GM19328 (cell line): ENCODE measurements around the gene SLC39A3.
"Not testable (repeated sequence)": the region's sequence is repeated elsewhere in the genome, so short reads cannot be mapped to it uniquely, and the experiment has no call there.

Experiments
- ATAC-seq: cut with Tn5 transposase; IDR thresholded peaks from one replicate; pipeline ENCODE4 v1.9.1; 2021; ENCODE audit warnings: mild to moderate bottlenecking, moderate library complexity; ENCODE audit not compliant: unreplicated experiment

Gene SLC39A3

DNA sequence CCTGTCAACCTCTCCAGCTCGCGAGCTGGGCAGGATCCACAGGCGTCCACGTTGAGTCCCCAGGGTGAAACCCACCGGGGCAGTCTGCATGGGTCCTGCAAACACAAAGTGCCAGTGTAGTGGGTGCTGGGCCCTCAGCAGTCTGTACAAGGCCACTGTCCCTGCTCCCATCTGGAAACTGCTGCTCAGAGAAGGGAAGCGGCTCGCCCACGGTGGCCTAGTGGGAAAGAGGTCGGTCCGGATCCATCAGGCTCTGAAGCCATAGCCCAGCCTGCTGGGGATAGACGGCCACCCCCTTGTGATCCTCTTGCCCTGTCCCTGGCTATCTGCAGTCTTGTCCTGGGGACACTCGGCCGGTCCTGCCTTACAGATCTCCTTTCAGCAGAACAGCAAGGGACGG lies 16.1 kb downstream of the SLC39A3 start:
- ATAC-seq = no peak

DNA sequence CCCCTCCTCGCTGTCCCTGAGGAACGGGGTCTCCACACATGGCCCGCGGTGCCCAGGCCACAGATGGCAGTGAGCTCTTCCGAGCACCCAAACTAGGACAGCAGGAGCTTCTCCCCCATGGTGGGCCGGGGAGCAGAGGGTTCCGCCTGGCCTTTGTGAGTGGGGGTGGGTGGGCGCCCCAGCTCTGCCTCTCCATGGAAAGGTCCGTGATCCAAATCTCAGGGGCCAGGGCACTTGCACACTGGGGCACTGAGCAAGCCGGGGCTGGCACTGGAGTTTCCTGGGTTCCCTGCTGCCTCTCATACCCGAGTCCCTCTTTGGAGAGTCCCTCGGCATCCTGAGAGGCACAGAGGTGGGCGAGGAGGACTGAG lies 16.5 kb downstream of the SLC39A3 start:
- no peak for ATAC-seq

DNA sequence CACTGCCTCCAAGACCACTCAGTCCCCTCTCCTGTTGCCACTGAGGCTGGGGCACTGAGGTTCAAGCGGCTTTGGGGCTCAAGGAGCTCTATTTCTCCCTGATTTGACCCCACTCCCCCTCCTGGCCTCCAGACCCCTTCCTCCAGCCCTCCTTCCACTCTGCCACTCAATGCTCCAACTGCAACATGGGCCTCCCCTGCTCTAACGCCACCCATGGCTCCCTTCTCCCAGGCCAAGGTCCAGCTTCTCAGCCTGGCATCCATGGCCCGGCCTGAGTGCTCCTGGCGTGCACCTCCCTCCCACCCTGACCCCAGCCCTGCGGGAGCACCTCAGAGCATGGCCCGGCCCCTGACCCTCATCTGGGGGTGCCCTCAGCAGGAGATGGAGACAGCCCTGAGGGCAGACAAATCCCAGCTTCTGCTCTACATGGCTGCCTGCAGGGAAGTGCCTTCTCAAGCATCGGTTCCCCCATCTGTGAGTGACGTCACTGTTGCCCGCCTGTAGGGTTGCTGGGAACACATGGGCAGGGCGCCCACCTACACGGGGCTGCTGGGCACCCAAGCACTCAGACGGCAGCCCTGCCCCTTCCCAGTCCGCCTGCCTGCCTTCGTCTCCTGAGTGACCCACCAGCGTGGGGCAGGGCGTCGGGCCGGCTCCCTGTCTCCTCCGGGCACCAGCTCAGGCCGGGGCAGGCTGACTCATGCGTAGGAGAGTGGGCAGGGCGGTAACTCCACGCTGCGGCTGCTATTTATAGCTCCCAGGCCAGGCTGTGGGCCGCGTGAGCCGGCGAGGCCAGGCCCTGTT lies 17.1 kb downstream of the SLC39A3 start:
- ATAC-seq = no peak

DNA sequence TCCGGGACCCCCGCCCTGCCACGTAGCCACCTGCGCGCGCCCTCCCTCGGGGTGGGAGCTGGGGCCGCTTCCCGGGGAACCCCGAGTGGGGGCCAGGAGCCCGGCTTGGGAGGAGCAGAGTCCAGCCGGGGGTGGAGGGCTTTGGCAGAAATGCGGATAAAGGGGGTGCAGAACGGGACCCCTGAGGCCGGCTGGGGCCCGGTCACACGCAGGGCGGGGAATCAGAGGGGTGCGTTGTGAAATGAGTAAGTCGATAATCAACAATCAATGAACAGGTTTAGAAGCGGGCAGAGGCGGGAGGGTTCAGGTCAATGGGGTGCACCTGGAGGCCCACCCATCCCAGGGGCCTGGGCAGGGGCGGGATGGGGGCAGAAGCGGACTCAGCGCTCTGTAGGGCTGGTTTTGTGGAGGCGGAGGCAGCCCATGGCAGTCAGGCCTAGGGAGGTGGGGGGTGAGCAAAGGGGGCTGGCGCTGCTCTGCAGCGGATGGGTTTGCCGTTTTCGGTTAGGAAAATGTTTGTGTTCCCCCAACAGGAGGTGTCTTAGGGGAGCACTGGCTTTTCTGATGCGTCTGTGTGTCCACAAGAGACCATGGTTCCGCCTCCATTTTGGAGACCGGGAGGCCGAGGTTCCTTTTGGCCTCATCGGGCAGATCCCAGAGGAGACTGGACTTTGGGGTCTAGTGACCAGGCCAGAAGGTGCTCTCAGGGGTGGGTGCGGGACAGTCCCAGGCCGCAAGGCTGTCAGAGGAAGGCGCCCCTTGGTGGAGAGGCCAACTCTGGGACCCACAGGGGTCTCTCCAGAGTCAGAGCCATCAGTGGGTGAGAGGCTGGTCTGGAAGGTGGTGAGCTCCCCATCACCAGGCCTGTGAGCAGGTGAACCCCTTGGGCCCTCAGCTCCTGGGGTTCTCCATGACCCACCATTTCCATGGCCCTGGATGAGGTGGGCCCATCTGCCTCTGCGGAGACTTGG lies 18.0 kb downstream of the SLC39A3 start:
- no peak for ATAC-seq

DNA sequence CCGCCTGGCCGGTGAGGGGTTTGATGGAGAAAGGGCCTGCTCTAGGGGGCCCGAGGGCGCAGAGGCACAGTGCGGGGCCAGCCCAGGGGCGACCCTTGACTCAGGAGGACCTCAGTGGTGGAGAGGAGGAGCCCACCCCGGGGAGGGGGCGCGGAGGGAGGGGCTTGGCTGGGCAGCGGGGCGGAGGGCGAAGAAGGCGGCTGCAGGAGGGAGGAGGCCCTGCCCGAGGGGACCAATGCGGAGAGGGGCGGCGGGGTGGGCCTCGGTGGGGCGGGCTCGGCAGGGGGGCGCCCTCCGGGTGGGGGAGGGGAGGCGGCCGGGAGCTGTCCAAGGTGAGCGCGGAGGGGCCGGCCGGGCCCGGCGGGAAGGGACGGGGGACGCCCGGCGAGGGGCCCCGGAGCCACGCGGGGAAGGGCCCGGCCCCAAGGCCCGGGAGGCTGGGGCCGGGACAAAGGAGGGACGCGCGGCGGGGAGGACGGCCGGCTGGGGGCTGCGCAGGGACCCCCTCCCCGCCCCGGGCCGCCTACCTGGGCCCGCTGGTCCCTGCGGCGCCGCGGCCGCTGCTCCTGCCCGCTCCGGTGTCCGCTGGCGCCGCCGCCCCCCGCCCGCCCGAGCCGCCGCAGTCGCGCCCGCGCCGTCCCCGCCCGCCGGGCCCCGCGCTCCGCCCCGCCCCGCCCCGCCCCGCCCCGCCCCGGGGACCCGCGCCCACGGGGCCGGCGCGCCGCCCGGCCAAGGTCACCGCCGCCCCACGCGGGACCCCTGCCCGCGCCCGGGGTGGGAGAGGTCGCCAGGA lies 18.8 kb downstream of the SLC39A3 start, which contains the start of gene DIRAS1:
TSS of gene DIRAS1 (minus strand) at position 596 of the 793 bp plus-strand sequence. CDS start 3,566 bp downstream, outside the sequence.
- ATAC-seq = no peak

DNA sequence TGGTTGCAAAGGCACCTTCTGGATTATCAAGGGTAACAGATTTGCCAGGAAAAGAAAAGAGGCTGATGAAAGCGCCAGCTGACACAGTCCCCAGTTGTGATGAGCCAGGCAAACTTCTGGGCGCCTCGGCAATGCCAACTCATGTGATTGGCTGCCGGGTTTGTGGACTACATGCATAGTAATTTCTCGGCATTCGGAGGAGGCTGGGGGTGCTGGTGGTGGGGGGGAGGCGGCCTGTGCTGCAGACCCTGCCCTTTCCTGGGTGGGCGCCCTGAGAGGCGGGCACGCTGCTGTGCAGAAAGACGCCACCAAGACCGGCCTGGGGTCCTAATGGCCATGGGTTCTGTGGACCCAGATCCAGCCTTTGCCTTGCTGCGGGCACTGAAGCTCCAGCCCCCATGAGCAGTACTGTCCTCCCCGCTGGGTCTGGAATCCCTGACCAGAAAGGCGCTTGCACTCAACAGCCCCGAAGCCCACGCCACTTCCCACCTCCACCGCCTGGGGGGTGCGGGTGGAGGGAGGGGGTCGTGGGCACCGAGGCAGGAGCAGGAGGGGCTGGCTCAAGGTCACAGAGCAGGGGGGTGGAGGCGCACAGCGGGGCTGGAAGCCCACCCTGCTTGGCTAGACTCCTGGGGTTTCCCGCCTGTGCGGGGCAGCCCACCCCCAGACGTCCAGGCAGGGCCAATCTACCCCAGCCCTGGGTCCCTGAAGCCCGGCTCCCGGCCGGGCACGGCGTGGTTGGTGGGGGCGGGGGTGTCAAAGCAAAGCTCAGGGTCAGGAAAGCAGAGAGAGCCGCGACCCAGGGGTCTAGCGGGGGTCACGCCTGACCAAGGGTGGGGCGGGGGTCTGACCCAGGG lies 19.7 kb downstream of the SLC39A3 start:
- no peak for ATAC-seq

DNA sequence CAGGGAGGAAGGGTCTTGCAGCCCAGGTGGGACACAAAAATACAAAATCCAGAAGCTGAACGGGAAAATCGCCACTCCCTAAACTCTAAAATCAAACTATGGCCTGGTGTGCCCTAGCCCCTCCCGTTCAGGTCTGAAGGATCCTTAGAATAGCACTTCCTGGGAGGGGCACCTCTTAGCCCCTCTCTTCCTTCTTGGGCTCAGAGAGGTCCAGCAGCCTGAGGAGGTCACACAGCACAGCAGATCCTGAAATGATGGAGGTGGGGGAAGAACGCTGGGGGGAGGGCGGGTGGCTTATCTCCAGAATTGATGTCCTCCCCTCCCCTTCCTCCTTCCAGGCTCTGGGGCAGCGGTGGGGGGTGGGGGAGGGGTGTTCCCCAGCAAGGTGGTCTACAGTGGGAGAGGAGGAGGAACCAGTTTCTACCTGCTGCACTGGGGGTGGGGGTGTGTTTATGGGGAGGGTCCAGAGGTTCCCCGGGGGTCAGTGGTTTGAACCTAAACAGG lies 20.5 kb downstream of the SLC39A3 start:
- ATAC-seq = no peak

DNA sequence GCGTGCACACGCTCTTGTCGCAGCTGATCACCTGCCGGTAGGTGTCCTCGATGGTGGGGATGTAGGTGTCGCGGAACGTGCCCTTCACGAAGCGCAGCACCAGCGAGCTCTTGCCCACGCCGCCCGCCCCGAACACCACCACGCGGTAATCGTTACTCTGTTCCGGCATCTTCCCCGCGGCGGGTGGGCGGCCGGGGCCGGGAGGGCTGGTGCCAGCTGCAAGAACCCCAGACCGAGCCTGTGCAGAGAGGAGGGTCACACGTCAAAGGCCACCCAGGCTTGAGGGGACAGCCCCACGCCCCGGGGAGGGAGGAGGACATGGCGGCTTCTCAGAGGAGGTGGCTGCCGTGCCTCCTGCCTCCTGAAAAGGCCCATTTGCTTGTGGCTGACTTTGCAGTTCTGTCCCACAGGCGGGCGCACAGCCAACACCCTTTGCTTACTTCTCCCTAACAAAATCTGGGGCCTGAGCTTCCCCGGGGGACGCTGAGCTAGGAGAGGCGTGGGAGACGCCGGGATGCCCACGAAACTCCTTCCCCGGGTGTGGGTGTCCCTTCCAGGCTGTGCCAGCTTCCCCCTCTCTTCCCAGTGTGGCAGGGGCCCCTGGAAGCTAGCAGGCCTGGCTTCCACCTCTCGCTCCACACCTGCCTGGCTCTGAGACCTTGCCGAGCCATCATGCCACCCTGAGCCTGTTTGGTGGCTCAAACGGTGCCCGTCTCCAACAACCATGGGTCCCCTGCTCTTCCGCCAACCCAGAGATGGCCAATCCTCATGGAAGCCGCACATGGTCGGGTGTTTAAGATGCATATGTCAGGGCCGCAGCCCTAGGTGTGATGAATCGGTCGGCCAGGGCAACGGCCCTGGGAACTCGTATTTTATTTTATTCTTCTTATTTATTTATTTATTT lies 21.9 kb downstream of the SLC39A3 start:
- ATAC-seq = no peak

DNA sequence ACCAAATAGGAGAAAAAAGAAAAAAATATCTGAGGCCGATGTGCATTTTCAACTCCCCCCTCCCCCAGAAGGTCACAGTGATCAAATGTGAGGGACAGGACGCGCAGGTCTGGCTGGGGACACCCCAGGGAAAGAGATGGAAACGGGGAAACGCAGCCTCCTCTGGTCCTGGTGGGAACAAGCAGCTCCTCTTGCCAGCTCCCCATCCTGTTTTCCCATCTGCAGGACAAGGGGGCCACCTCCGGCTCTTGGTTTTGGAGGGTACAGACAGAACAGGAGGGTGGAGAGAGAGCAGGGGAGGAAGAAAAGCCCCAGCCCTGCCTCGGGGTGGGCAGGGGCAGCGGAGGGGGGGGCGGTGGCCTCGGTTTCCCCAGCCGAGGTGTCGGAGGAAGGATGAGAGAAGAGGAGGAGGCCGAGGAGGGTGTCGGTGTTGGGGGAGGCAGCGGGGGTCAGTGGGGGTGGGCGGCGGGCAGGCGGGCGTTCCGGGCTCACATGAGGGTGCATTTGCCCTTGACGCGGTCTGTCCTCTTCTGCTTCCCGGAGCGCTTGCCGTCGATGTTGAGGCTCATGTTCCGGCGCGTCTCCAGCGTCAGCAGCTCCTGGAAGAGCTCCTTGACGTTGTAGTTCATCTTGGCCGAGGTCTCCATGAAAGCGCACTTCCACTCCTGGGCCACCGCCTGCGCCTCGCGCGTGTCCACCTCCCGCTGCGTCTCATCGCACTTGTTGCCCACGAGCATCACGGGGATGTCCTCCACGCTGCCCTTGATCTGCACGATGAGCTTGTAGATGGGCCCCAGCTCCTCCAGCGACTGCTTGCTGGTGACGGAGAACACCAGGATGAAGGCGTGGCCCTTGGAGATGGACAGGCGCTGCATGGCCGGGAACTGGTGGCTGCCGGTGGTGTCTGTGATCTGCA lies 22.8 kb downstream of the SLC39A3 start:
- ATAC-seq = no peak

DNA sequence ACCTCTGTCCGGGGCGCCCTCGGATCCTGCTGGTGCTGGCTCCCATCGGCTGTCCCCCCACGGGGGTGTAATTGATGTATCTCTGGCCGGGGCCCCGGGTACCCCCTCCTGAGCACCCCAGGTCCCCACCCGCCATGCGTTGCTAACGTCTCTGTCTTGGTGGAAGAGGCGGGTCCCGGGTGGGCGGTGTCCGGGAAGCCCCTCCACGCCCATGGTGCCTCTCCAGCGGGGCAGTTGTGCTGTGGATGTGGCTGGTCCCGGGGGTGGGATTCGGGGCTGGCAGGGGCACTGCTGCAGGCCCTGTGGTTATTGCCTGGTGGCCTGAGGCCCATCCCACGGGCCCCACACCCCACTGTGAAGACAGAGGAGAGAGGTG lies 23.6 kb downstream of the SLC39A3 start:
- ATAC-seq = no peak

DNA sequence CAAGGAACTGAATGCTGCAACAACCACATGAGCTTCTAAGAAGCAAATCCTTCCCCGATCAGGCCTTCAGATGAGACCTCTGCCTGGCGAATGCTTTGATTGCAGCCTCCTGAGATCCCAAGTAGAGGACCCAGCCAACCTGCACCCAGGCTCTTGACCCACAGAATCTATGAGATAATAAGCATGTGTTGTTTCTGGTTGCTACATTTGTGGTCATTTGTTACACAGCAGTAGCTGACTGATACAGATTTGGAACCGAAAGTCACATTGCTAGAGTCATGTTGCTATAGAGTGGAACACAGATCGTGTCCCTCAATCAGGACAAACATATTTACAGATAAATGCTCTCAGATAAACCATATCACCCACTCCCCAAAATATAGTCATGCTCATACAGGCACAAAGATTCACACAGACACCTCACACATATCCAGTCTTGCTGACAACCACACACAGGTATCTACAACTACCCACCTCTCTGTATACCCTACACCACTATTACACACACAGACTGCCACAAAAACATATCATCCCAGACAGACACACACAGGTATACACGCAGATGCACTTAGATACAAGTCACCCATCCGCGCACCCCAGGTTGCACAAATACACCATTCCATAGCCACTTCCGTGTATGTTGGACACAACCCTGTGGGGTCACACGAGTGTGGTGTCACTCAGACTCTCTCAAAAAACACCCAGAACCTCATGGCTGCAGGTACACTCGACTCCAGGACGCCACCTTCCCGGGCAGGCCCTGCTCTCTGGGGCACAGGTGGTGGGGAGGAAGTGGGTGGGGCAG lies 24.1 kb downstream of the SLC39A3 start:
- no peak for ATAC-seq

DNA sequence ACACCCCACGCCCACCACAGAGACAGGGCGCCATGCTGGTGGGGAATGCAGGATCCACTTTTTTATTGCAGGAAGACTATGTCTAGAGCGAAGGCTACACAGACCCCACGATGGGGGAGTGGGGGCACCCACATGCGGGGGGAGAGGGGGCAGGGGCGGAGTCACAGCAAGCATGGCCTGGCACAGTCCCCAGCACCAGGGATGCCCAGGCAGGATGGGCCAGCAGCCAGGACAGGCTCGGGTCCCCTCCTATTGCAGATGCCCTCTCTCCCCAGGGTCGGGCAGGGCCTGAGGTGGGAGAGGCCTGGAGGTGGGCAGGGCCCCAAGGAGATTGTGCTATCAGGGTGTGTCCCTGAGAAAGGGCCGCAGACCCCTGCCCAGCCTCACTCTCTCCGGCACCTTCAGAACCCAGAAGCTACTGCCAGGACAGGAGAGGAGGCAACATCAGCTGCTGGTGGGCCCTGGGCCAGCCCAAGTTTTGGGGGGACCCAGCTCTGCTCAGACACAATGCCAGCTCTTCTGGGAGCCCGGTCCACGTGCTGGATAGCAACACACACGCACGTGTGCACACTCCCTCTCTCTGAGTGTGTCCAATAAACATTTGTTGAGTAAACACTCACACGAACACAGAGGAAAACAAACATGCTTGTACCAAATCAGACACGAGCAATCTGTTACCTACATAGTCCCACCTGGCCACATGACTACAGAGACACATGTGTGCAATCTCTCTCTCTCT lies 25.1 kb downstream of the SLC39A3 start:
- no peak for ATAC-seq

DNA sequence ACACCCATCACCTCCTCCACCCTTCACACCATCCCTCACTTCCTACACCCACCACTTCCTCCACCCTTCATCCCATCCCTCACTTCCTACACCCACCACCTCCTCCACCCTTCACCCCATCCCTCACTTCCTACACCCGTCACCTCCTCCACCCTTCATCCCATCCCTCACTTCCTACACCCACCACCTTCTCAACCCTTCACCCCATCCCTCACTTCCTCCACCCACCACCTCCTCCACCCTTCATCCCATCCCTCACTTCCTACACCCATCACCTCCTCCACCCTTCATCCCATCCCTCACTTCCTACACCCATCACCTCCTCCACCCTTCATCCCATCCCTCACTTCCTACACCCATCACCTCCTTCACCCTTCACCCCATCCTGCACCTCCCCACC lies 25.7 kb downstream of the SLC39A3 start:
- not testable (repeated sequence) for ATAC-seq

DNA sequence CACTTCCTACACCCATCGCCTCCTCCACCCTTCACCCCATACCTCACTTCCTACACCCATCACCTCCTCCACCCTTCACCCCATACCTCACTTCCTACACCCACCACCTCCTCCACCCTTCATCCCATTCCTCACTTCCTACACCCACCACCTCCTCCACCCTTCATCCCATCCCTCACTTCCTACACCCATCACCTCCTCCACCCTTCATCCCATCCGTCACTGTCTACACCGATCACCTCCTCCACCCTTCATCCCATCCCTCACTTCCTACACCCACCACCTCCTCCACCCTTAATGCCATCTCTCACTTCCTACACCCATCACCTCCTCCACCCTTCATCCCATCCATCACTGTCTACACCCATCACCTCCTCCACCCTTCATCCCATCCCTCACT lies 26.6 kb downstream of the SLC39A3 start:
- ATAC-seq = not testable (repeated sequence)

DNA sequence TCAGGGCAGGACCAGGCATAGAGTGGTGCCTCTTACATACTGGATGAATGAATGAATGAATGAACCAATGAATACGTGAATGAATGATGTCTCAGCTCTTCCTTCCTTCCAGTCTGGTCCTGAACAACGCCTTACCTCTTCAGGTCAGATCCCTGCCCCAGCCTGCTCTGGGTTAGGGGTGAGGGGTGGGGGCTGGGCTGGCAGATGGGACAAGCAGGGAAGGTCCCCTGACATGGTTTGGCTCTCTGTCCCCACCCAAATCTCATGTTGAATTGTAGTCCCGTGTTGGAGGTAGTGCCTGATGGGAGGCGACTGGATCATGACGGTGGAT lies 28.0 kb downstream of the SLC39A3 start:
- no peak for ATAC-seq

DNA sequence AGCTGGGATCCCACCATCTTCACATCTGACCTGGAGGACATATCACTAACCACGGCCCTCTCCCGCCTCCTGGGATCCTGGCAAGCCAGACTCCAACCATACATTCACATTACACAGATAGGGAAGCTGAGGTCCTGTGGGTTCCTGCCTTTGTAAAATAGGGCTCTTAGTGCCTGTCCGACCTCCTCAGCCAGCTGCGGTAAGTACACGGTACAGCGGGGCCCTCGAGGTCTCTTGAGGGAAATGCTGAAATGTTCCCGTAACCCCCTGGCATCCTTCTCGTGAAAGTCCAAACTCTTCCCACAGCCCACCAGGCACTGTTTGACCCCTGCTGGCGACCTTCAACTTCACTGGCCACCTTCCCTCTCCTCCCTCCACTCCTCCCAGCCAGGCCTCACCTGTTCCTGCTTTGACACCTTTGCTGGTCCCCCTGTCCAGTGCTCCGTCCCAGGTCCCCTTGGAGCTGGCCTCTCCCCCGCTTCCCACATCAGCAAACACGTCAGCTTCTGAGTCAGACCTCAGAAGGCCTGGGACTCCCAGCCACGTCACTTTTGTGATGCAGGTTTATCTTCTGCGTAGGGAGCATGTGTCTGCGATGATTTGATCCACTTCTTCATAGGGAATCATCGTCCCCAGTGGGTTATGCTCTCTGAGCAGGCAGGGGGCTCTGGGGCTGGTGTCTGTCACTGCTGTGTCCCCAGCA lies 28.5 kb downstream of the SLC39A3 start:
- no peak for ATAC-seq
